SK-N-SH (cell line): Measurements from ENCODE around the gene PARD3. TPM values are rescaled to one million over a fixed set of nuclear protein-coding genes. Genes with fewer than 3 reads are reported as not detected.

Experiments used
- CTCF ChIA-PET: fragments of 300-600, 350-600 bp; formaldehyde crosslinking; extraction: SDS; loops from one replicate; lab custom pipeline; 2021; lab: Yijun Ruan, JAX
- POLR2A ChIA-PET: fragments of 350-600 bp; sonication (Branson Sonifier 250); formaldehyde crosslinking; extraction: SDS; loops from one replicate; lab custom pipeline; 2020; ENCODE audit warnings: antibody characterized with exemption, inconsistent platforms; lab: Yijun Ruan, JAX
- DNase-seq: peaks from one replicate; pipeline ENCODE4 v3.0.0; 2012
- H2AFZ ChIP-seq: fragments of 200-600 bp; sonication (generic); 2 replicates; pipeline ENCODE4 v1.8.1; 2016; ENCODE audit warnings: antibody characterized with exemption, mild to moderate bottlenecking, low read depth
- H3F3A ChIP-seq: fragments of 200-600 bp; sonication (generic); replicated peaks from 2 replicates; pipeline ENCODE3; 2016; ENCODE audit warnings: antibody characterized with exemption, mild to moderate bottlenecking; ENCODE audit not compliant: insufficient read depth
- H3K27ac ChIP-seq, 2 experiments: fragments of 200-500 bp in 1 of 2; fragments of 200-600 bp in 1 of 2; sonication (Bioruptor generic) in 1 of 2; sonication (generic), shearing (Covaris generic) in 1 of 2; 2 replicates each; pipeline versions ENCODE4 v1.5.1 to v1.6.1; 2014 to 2016; ENCODE audit warnings: low read depth in 2 of 2, inconsistent platforms in 1 of 2, low read length in 1 of 2, mild to moderate bottlenecking in 1 of 2, mixed read lengths in 1 of 2
- H3K27me3 ChIP-seq: fragments of 200-600 bp; sonication (generic), shearing (Covaris generic); 2 replicates; pipeline ENCODE4 v1.6.1; 2016; ENCODE audit warnings: mixed run types; ENCODE audit not compliant: insufficient read depth
- H3K36me3 ChIP-seq, 2 experiments: fragments of 200-500 bp in 1 of 2; fragments of 200-600 bp in 1 of 2; sonication (Bioruptor generic) in 1 of 2; sonication (generic) in 1 of 2; replicated peaks in 1 of 2; 2 replicates each; pipeline versions ENCODE3 to v1.5.1; 2014 to 2016; ENCODE audit warnings: low read length in 1 of 2, mild to moderate bottlenecking in 1 of 2; ENCODE audit not compliant: insufficient read depth in 2 of 2, control insufficient read depth in 1 of 2
- H3K4me1 ChIP-seq, 2 experiments: fragments of 200-500 bp in 1 of 2; fragments of 200-600 bp in 1 of 2; sonication (Bioruptor generic) in 1 of 2; sonication (generic), shearing (Covaris generic) in 1 of 2; 2 replicates each; pipeline versions ENCODE4 v1.5.1 to v1.6.1; 2014 to 2016; ENCODE audit warnings: low read depth in 1 of 2, low read length in 1 of 2, mixed run types in 1 of 2; ENCODE audit not compliant: insufficient read depth in 2 of 2, control insufficient read depth in 1 of 2
- H3K4me2 ChIP-seq: fragments of 200-600 bp; sonication (generic), shearing (Covaris generic); 2 replicates; pipeline ENCODE4 v1.6.1; 2017; ENCODE audit warnings: mixed run types
- H3K4me3 ChIP-seq, 2 experiments: fragments of 200-500 bp in 1 of 2; fragments of 200-600 bp in 1 of 2; sonication (Bioruptor generic) in 1 of 2; sonication (generic), shearing (Covaris generic) in 1 of 2; 2 replicates each; pipeline versions ENCODE4 v1.5.1 to v1.8.1; 2014 to 2016; ENCODE audit warnings: low read depth in 2 of 2, inconsistent platforms in 1 of 2, low read length in 1 of 2, mild to moderate bottlenecking in 1 of 2, mixed read lengths in 1 of 2, moderate library complexity in 1 of 2
- H3K79me2 ChIP-seq: fragments of 200-600 bp; sonication (generic); 2 replicates; pipeline ENCODE4 v1.8.1; 2017; ENCODE audit warnings: mild to moderate bottlenecking; ENCODE audit not compliant: insufficient read depth
- H3K9ac ChIP-seq: fragments of 200-600 bp; sonication (generic); 2 replicates; pipeline ENCODE4 v1.6.1; 2017; ENCODE audit warnings: mixed run types
- H3K9me2 ChIP-seq: fragments of 200-600 bp; sonication (generic); 2 replicates; pipeline ENCODE4 v1.6.1; 2017; ENCODE audit warnings: mixed run types
- H3K9me3 ChIP-seq: fragments of 200-600 bp; sonication (generic); 2 replicates; pipeline ENCODE4 v1.6.1; 2017; ENCODE audit warnings: mixed run types, mild to moderate bottlenecking, moderate library complexity
- H4K20me1 ChIP-seq: fragments of 200-600 bp; sonication (generic); 2 replicates; pipeline ENCODE4 v1.6.1; 2017; ENCODE audit warnings: mild to moderate bottlenecking, mixed run types; ENCODE audit not compliant: insufficient read depth
- CHD2 ChIP-seq: fragments of 150-350 bp; IDR thresholded peaks from 2 replicates; pipeline ENCODE4 v1.6.1; 2018; ENCODE audit warnings: low read length; ENCODE audit not compliant: partially characterized antibody
- CTCF ChIP-seq: fragments of 200-600 bp; sonication (generic); IDR thresholded peaks from 2 replicates; pipeline ENCODE4 v1.6.1; 2017; ENCODE audit warnings: antibody characterized with exemption, mild to moderate bottlenecking, moderate library complexity
- ELF1 ChIP-seq: IDR thresholded peaks from 2 replicates; pipeline ENCODE4 v1.4.0; 2012
- EP300 ChIP-seq, 2 experiments: IDR thresholded peaks; 2 replicates each; pipeline versions ENCODE4 v1.4.0 to v1.6.1; 2012; ENCODE audit warnings: borderline replicate concordance in 1 of 2, low read depth in 1 of 2, low read length in 1 of 2
- FOSL2 ChIP-seq: IDR thresholded peaks from 2 replicates; pipeline ENCODE4 v1.4.0; 2012; ENCODE audit warnings: low read depth, mild to moderate bottlenecking, moderate library complexity, borderline replicate concordance
- FOXJ3 ChIP-seq: sonication (generic); formaldehyde crosslinking; IDR thresholded peaks from 2 replicates; pipeline ENCODE4 v1.5.1; 2020; ENCODE audit warnings: mild to moderate bottlenecking, missing genetic modification reagents
- GABPA ChIP-seq: IDR thresholded peaks from 2 replicates; pipeline ENCODE4 v1.4.0; 2012; ENCODE audit warnings: low read depth, mild to moderate bottlenecking
- IRF3 ChIP-seq: fragments of 150-350 bp; IDR thresholded peaks from 2 replicates; pipeline ENCODE4 v1.6.1; 2016; ENCODE audit warnings: mild to moderate bottlenecking, low read depth, low read length
- JUND ChIP-seq: IDR thresholded peaks from 2 replicates; pipeline ENCODE4 v1.4.0; 2012
- MEF2A ChIP-seq: IDR thresholded peaks from 2 replicates; pipeline ENCODE4 v1.4.0; 2012; ENCODE audit warnings: low read depth, borderline replicate concordance
- MXI1 ChIP-seq: IDR thresholded peaks from 2 replicates; pipeline ENCODE4 v1.6.1; 2012; ENCODE audit warnings: mild to moderate bottlenecking, low read depth, low read length, improper control_type of control experiment
- NRF1 ChIP-seq: IDR thresholded peaks from 2 replicates; pipeline ENCODE4 v1.6.1; 2012; ENCODE audit warnings: low read depth, mild to moderate bottlenecking, low read length
- RAD21 ChIP-seq: IDR thresholded peaks from 2 replicates; pipeline ENCODE4 v1.6.1; 2012; ENCODE audit warnings: mild to moderate bottlenecking, low read length
- RXRA ChIP-seq: IDR thresholded peaks from 2 replicates; pipeline ENCODE4 v1.4.0; 2012; ENCODE audit warnings: low read depth, mild to moderate bottlenecking, borderline replicate concordance
- SIN3A ChIP-seq: IDR thresholded peaks from 2 replicates; pipeline ENCODE4 v1.6.1; 2012; ENCODE audit warnings: low read depth, mild to moderate bottlenecking, low read length, moderate library complexity, borderline replicate concordance
- USF1 ChIP-seq: IDR thresholded peaks from 2 replicates; pipeline ENCODE4 v1.4.0; 2012; ENCODE audit warnings: low read depth, borderline replicate concordance
- WGBS: methylation state at CpG from one replicate; pipeline ENCODE4 v1.1.6; 2017; ENCODE audit warnings: low lambda C conversion rate; 5-methylcytosine and 5-hydroxymethylcytosine counted together
- polyA plus RNA-seq, 3 experiments: library from polyadenylated mRNA; depleted of rRNA; stranded (reverse); fragments of >200 nt; gene quantifications; 2 replicates each; pipeline ENCODE4 v1.2.3, GENCODE V29; 2012

Gene PARD3
- polyA plus RNA-seq, 1 of the 3 experiments (the other 2 are of a cell fraction) = 29.4 TPM

- Histone ChIP-seq H3F3A (no peaks in the 10 kb centered on the region), H3K4me1 (0 out of 4 replicates have a peak, but pooled peaks cover 0 to 4% of the 10 kb centered on the region in 2 experiments), H3K79me2 (peaks cover 5% of the 10 kb centered on the region; the same call in 1 of the 2 replicates), H4K20me1 (no peaks in the 10 kb centered on the region), H3K9me3 (no peaks in the 10 kb centered on the region), H3K27ac (no peak overlapping the region), H3K9me2 (no peaks in the 10 kb centered on the region), H2AFZ (no peak overlapping the region), H3K4me3 (no peak overlapping the region), H3K36me3 (peaks cover 0 to 4% of the 10 kb centered on the region in 2 experiments), H3K27me3 (no peaks in the 10 kb centered on the region), H3K4me2 (no peak overlapping the region), H3K9ac (no peak overlapping the region)
- 58% methylated on average over 2 of the region's 2 CpGs for WGBS
- ChIA-PET CTCF (no interaction called here), POLR2A (no interaction called here)
- no peak for DNase-seq
- TF ChIP-seq ELF1 (no peak), USF1 (no peak), RAD21 (no peak), MEF2A (no peak), NRF1 (no peak), FOXJ3 (no peak), RXRA (no peak), SIN3A (no peak), MXI1 (no peak), CTCF (no peak), FOSL2 (no peak), IRF3 (no peak), JUND (no peak), CHD2 (no peak), EP300 (IDR thresholded peaks at IDR 0.05; ENCODE audit: borderline replicate concordance in 1 of 2, low read depth in 1 of 2, low read length in 1 of 2) (no peak), GABPA (no peak)
These were observed 309.8 kb downstream of the PARD3 start for GRCh38 chr10:34505338-34505737.
